C4-2B (cell line): ENCODE measurements around the gene PTPRD.

Experiments
- ZFX ChIP-seq: fragments of 450-650 bp; IDR thresholded peaks from 2 replicates; pipeline ENCODE4 v1.6.1; 2017
- TF ChIP-seq, protein P1 (sequence below): fragments of 450-650 bp; conservative IDR thresholded peaks from 2 replicates; pipeline ENCODE4 v1.5.1; 2017; ENCODE audit warnings: mild to moderate bottlenecking

DNA sequence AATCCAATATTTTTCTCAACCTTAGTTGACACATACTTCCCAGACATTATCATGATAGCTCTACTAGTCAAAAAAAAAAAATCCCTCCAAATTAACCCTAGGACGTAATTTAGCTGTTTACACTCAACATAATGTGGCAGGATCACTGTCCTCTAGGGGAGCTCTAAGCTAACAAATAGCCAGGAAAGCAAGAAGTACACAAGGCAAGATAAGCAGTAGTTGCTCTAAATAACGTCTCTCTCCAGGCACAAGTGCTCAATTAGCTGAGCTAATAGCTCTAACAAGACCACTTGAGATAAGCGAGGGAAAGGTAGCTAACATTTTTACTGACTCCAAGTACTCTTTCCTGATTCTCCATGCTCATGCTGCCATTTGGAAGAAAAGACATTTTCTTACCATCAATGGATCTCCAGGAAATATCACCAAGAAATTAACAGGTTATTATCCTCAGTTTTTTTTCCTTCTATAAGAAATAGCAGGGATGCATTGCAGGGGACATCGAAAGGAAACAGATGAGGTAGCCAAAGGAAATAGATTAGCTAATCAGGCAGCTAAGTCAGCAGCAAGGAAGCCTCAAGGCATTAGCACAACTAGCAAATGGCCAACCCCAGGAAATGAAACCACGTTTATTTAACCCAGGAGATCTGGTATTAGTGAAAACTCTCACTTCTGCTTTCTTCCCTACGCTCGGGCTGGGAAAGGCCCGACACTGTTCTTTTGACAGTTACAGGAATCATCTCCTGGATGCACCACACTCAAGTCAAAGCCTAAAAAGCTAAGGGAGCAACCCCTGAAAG lies 614.1 kb downstream of the PTPRD start:
- TF ChIP-seq, protein P1, sequence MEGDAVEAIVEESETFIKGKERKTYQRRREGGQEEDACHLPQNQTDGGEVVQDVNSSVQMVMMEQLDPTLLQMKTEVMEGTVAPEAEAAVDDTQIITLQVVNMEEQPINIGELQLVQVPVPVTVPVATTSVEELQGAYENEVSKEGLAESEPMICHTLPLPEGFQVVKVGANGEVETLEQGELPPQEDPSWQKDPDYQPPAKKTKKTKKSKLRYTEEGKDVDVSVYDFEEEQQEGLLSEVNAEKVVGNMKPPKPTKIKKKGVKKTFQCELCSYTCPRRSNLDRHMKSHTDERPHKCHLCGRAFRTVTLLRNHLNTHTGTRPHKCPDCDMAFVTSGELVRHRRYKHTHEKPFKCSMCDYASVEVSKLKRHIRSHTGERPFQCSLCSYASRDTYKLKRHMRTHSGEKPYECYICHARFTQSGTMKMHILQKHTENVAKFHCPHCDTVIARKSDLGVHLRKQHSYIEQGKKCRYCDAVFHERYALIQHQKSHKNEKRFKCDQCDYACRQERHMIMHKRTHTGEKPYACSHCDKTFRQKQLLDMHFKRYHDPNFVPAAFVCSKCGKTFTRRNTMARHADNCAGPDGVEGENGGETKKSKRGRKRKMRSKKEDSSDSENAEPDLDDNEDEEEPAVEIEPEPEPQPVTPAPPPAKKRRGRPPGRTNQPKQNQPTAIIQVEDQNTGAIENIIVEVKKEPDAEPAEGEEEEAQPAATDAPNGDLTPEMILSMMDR, result peak; percentile 67
- no peak for TF ChIP-seq ZFX
